Stimulated activated naive CD4-positive, alpha-beta T cell (primary cell): Measurements from ENCODE around the gene RAD51B.
"Not testable (repeated sequence)": the region's sequence is repeated elsewhere in the genome, so short reads cannot be mapped to it uniquely, and the experiment has no call there.

Experiments used
- DNase-seq, 6 experiments: peaks; one replicate each; lab custom pipeline; 2025; lab: John Stamatoyannopoulos, UW

Gene RAD51B

DNA sequence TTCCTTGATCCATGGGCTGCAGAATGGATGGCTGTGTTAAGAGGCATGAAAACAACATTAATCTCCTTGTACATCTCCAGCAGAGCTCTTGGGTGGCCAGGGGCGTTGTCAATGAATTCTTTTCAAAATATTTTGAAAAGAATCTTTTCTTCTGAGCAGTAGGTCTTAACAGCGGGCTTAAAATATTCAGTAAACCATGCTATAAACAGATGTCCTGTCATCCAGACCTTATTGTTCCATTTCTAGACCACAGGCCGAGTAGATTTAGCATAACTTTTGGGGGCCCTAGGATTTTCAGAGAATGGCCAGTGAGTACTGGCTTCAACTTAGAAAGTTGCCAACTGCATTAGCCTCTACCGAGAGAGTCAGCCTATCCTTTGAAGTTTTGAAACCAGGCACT, 130.2 kb downstream of the RAD51B start:
- DNase-seq = no peak

DNA sequence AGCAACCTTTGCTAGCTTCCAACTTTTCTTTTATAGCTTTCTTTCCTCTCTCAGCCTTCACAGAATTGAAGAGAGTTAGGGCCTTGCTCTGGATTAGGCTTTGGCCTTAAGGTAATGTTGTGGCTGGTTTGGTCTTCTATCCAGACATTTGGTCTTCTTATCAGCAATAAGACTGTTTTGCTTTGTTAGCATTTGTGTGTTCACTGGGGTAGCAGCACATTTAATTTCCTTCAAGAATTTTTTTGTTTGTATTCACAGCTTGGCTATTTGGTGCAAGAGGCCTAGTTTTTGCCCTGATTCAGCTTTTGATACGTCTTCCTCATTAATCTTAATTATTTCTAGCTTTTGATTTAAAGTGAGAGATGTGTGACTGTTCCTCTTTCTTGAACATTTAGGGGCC, 130.8 kb downstream of the RAD51B start:
- no peak for DNase-seq

DNA sequence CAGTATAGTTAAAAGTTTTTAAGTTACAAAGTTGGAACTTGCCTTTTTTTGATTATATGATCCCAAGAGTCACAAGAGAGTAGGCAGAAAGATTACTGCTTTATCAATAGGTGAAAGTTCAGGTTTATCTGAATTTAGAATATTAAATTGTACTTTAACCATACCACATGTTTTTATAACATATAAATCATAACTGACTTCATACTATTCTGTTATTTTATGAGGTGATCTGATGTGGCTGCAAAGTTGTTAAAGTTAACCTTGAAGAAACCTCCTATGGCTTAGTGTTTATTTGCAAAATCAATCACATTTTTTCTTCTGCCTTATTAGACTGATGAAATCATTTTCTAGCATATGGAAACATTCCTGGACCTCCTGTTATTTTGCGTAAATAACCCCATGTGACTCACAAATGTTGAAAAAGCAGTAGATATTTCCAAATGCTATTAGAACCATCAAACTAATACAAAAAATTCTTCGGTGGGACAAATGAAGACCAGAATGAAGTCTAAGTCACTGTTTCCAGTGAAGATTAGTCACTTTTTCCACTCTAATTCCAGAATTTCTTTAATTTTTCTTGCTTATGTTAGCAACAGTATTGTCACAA, 132.1 kb downstream of the RAD51B start:
- DNase-seq = no peak

DNA sequence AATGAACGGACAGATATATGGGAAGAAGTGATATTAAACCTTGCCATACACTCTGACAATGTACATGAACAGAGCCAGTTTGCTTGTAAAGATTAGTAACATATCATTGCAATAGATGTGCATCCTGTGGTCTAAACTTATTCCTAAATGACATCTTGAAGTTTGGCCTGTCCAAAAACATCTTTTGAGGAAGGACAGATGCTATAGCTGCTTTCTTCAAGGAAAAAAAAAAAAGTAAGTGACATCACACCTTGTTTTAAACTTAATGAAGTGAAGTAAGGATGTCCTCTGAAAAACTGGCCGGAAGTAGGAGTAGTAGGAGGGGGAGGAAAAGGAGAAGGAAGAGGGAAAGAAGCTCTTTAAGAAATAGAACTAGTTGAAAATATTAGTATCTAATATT, 132.8 kb downstream of the RAD51B start:
- DNase-seq = no peak

DNA sequence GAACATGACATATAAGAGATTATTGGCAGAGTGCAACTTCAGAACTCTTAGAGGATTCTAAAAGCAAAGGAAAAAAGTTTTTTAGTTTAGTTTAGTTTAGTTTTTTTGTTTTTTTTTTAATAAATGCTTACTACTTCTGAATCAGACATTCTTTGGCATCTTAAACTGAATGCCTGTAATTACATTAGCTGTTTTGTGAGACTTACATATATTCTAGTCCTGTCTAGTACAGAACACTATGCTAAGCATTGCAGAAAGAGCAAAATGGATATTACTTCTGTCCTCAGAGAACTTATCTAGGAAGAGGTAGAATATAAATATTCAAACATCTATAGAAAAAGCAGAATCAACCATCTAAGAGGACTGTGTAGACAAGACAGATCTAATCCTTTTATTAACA, 133.2 kb downstream of the RAD51B start:
- no peak for DNase-seq

DNA sequence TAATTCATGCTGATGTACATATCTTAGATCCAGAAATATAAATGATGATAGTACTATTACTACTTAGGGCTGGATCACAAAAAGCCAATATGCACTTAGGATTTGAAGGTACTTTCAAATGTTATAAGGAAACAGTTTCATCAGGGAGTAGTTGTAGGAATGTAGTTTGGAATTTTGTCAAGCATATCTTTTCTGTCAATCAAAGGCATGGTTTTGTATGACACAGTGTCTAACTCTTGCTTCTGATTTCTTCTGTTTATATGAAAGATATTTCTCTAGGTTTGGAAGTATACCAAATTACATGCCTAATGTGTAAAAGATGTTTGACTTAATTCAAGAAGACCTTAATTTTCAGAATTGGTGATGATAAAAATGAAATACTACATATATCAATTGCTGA, 135.7 kb downstream of the RAD51B start:
- DNase-seq = no peak

DNA sequence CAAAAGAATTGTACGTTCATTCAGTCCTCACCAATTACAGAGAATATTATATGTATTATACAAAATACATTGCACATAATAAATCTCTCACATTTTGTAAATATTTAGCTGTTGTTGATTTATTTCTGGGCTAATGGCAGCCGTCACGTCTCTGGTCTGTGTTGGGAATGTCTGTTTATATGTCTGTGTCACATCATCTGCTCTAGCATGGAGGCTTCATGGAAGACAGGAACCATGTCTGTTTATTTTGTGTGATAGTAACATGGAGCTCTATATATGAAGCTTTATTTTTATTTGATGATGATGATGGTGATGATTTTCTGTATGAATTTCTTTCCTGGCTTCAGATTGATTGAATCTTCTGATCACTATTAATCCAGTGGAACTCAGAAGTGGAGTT, 138.4 kb downstream of the RAD51B start:
- no peak for DNase-seq

DNA sequence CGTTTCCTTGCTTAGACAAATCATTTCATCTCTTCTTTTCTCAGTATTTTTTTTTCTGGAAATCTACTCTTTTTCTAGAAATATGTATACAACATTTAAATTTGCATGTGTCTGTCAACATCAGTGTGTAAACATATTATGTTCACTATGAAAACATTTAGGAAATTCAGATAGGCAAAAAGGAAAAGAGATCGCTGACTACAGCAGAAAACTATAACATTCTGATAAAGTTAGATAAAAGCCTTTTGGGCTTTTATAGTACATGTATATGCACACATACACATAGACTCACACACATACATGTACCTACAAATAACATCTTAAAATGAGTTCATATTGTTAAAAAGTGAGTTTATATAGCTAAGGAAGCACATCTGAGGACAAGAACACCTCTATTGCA, 142.1 kb downstream of the RAD51B start:
- no peak for DNase-seq

DNA sequence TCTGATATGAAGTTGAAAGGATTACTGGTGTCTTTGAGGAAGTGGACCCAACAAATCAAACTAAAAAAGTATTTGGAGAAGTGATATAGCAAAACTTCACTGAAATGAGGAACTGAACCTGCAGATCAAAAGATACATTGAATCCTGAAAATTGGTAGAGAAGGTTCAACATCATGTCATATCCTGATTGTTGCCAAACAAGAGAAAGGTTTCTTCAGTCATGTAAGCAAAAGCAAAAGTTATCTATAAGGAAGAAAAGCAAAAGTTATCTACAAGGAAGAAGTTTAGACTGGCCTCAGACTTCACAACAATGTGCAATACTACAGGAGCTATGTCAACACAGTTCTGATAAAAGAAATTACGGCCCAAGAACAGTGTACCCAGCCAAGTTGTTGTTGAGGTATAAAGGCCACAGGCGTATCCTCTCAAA, 142.7 kb downstream of the RAD51B start:
- DNase-seq = no peak

DNA sequence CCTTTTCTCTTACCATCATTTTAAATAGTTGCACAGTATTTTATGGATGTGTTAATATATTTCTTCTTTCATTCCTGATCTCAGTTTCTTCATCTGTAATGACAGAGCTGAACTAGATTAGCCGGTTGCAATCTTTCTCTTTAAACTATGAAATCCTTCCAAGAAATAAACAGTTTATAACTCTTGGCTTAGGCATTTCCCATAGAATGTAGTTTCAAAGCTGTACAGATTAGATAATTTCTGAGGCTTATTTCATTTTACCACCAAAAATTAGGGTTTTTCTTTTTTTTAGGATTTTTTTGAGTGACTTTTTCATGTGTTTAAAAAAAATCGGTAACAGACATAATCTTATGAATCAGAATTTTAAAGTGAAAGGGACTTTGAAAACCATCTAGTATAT, 144.0 kb downstream of the RAD51B start:
- DNase-seq = no peak

DNA sequence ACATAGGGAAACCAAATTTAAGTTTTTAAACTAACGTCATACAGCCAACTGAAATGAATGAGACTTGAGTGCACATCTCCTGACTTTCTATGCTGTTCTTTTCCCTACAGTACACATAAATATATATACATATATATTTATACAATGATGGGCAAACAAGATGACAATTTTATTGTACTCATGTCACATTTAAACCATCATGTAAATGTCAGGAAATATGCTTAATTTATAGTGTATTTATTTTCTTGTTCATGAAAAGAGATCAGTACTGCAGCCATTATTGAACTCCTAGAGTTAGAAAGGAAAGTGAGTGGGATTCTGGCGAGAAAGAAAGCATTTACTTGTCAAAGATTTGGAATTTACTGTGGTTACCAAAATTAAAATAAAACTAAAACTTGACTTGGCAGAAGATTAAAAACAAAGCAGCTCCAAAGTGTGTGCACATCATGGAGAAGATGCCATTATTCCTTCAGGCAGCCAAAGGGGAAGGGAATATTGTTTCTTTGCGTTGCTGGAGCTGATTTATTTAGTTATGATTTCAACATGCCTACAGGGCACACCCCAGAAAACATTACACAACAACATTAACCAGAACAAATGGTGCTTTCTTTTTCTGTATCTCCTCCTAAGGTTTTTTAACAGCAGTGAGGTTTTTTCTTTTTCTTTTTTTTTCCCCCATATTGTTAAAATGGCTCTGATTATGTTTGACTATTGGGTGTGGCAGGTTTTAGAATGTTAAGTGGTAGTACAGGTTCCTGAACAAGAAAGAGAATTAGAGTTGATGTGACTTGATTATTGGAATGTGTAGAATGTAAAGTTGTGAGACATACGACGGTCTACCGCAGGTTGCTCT, 144.6 kb downstream of the RAD51B start:
- DNase-seq = no peak

DNA sequence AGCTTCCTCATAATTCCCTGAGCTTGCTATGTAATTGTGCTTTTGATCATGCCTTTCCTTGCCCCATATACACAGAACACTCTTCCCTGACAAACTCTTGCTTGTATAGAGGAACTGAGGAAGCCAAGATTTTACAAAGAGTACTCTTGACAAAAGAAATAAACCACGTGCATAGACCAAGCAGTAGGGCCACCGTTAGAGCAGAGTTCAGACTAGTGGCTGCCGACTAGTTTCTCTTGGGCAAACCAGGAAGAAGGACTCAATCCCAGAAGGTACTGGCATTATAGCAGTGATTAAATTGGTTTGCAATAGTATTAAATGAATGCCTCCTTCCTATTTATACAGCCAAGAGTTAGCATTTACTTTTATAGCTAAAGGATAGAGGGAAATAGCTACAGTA, 146.1 kb downstream of the RAD51B start:
- no peak for DNase-seq

DNA sequence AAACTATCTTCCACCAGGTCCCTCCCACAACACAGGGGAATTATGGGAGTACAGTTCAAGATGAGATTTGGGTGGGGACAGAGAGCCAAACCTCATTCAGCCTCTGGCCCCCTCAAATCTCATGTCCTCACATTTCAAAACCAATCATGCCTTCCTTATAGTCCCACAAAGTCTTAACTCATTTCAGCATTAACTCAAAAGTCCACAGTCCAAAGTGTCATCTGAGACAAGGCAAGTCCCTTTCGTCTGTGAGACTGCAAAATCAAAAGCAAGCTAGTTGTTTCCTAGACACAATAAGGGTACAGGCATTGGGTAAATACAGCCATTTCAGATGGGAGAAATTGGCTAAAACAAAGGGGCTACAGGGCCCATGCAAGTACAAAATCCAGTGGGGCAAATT, 147.6 kb downstream of the RAD51B start:
- DNase-seq = no peak

DNA sequence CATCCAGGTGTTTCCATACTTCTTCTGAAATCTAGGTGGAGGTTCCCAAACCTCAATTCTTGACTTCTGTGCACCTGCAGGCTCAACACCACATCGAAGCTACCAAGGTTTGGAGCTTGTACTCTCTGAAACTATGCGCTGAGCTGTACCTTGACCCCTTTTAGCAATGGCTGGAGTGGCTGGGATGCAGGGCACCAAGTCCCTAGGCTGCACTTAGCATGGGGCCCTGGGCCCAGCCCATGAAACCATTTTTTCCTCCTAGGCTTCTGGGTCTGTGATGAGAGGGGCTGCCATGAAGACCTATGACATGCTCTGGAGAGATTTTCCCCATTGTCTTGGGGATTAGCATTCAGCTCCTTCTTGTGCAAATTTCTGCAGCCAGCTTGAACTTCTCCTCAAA, 148.4 kb downstream of the RAD51B start:
- not testable (repeated sequence) for DNase-seq

DNA sequence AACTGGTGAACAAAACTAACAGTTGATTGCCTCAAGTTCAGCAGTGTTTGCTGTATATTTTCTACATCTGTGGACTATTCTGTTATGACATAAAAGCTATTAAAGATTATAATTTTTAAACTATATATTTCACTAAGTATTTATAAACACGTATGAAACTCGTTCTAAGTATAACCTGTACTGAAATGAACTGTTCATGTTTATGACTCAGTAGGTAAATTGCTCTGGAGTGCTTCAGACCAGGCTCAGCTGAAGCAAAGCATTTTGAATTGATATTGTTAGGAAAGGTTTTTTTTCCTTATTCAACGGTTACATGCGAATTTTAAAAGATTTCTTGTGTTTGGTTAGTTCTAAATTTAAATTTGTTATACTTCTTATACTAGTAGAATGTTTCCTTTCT, 151.3 kb downstream of the RAD51B start:
- DNase-seq = no peak

DNA sequence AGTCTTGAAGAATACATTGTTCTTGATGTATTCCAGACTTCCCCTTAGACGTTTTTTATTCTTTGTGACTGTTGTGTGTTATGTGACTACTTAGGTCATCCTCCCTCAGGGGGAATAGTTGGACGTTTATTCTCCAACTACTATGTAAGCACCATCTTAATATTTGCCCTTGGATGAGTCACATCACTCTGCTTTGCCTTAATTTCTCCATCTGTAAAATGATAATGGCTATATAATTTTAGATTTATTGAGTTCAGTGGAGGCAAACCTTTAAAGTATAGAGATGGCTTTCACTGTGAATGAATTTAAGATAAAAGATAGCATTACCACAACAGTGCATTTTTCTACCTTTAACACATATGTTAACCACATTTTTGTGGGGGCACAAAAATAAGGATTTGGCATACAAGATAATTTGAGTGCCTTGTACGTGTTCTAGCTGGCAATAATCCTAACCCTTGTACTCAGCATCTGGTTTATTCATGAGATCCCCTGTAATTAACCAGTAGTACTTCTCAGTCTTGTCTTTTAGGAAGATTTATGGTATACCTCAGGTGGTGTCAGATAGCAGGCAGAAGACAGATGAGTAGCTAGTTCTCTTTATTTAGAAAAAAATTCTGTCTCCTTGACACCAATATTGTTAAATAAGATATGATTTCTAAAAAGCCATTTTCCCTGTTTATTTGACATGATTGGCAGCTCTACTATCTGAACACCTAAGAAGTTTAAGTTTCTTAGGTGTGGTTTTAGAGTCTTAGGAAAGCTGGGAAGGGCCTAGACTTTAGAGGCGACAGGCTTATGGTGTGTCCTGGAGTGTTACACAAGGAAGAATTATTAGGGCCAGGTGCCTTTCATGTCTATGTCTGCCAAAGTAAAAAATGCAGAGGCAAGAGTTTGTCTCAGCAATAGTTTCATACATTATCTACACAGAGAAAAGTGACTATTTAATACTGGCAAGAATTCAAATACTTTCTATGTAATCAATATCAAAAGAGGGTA, 152.3 kb downstream of the RAD51B start:
- DNase-seq = no peak

DNA sequence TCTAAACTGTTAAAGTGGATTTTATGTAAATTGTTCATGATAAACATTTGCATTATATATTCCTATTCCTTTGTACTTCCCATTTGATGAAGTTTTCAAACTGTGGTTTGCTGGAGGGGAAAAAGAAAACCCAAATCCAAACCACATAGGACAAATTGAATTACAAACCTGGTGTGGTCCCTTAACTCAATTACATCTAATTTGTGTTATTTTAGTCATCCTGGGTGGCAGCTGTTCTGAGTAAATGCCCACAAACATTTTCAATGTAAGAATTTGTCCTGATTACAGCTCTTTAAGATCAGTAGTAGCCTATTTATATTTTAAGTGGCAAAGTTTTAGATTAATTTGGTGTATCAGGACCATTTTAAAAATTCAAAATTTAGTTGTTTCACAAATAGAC, 153.9 kb downstream of the RAD51B start:
- DNase-seq = no peak

DNA sequence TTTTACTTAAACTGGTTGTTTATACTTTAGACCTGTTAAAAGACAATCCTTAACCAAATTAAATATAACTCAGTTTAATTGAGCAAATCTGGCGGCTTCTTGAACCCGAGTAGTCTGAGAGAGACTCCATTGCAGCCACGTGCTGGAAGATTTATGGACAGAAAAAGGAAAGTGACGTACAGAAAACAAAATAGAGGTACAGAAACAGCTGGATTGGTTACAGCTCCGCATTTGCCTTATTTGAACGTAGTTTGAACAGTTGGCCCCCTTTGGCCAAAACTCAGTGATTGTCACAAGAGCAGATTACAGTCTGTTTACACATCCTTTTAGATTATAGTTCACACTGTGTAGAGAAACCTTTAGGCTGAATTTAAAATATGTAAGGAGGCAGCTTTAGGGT, 155.9 kb downstream of the RAD51B start:
- no peak for DNase-seq

DNA sequence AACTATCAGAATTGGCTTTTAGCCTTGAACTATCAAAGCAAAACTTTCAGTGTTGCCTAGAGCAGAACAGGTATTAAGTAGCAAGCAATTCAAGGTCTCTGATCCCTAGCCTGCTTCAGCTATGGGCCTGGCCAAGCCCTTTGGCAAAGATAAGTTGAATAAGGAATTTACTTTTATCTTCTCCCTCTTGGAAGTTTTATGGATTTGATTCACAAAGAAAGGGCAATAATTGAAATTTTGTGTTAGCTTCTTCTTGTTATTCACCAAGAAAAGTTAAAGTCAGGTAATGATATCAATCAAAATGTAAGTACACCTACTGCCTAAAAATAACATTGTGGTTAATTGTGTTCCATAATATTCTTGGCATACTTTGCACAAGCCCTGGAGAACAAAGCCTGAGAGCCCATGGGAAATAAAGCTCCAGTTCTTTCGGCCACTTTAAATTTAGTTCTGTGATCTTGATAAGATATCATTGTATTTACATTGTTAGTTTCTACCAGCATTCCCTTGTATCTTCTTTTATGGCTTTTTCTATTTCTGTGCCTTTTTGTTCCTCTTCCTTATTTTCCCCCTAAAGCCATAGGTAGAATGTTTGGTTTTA, 158.0 kb downstream of the RAD51B start:
- no peak for DNase-seq

DNA sequence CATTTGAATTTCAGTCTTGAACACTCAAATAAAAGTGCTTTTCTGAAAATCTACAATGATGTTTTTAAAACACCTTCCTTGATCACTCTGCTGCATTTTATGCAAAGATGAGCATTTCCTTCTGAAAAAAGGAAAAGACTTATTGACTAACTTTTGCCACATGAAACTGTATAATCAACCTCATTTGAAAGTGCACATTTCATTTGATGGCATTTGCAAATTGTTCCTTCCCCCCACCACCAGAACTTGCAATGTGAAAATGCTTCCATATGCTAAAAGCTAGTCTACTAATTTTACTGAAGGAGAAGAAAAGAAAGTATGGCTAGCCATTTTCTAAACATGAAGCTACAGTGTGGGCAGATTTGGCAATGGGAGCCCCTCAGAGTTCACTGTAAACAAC, 159.2 kb downstream of the RAD51B start:
- no peak for DNase-seq

DNA sequence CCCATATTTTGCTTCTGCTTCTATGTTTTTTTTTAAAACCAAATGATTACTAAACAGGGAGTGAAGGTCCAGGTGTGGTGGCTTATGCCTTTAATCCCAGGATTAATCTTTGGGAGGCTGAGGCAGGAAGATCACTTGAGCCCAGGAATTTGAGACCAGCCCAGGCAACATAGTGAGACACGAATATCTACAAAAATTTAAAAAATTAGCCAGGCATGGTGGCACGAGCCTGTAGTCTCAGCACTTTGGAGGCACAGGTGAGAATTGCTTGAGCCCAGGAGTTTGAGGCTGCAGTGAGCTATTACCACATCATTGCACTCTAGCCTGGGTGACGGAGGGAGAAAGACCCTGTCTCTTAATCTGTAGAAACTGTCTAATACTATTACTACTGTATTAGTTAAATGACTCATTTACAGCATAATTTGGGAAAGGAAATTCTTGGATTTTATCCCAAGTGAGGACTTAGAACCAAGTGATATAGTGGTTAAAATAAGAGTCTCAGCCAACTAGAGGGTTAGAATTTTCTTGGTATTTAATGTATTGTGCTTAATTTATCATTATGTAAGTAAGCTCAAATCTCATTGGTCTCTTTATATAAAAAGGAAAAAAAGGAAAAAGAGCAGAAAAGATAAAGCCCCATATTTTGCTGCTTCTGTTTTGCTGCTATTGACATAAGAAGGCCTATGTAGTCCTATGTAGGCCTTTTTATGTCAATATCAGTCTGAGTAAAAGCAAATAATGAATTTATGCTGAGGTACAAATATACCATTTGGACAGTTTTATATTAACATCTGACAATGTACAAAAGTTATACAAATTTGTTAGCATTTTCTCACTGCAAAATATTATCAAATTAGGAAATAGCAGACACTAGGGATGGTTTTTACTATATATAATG, 163.4 kb downstream of the RAD51B start:
- no peak for DNase-seq
